GM23338 (cell line): ENCODE measurements around the gene CAD.

Experiments used
- CREB1 ChIP-seq: fragments of 250-450 bp; sonication (Bioruptor Pico); IDR thresholded peaks from 2 replicates; pipeline ENCODE4 v1.5.0; 2020; ENCODE audit warnings: low read depth, mild to moderate bottlenecking, moderate library complexity
- EZH2 ChIP-seq: fragments of 200-600 bp; sonication (generic); IDR thresholded peaks from one replicate; pipeline ENCODE4 v1.8.0; 2017; ENCODE audit warnings: antibody characterized with exemption, mild to moderate bottlenecking, low read depth; ENCODE audit not compliant: unreplicated experiment
- EZH2phosphoT487 ChIP-seq: fragments of 200-600 bp; sonication (generic); IDR thresholded peaks from one replicate; pipeline ENCODE4 v1.8.1; 2018; ENCODE audit warnings: antibody characterized with exemption; ENCODE audit not compliant: unreplicated experiment
- JUNB ChIP-seq: IDR thresholded peaks from one replicate; pipeline ENCODE4 v1.6.1; 2016; ENCODE audit warnings: antibody characterized with exemption; ENCODE audit not compliant: unreplicated experiment
- POLR2AphosphoS5 ChIP-seq: IDR thresholded peaks from 2 replicates; pipeline ENCODE4 v1.6.1; 2016; ENCODE audit warnings: antibody characterized with exemption, low read depth
- STAT1 ChIP-seq: IDR thresholded peaks from one replicate; pipeline ENCODE4 v1.6.1; 2016; ENCODE audit warnings: antibody characterized with exemption; ENCODE audit not compliant: unreplicated experiment
- ZNF114 ChIP-seq: fragments of 250-450 bp; sonication (Bioruptor Pico); IDR thresholded peaks from 2 replicates; pipeline ENCODE4 v1.5.0; 2020; ENCODE audit warnings: mild to moderate bottlenecking, moderate library complexity
- ZNF331 ChIP-seq: fragments of 250-450 bp; sonication (Bioruptor Pico); IDR thresholded peaks from 2 replicates; pipeline ENCODE4 v1.5.0; 2020; ENCODE audit warnings: low read depth, mild to moderate bottlenecking, moderate library complexity
- TF ChIP-seq, protein P1 (sequence below), 2 experiments: fragments of 200-600 bp in 1 of 2; sonication (generic) in 1 of 2; conservative IDR thresholded peaks; 2 replicates each; pipeline versions ENCODE4 v1.5.1 to v1.6.1; 2016 to 2017; ENCODE audit warnings: antibody characterized with exemption in 2 of 2, low read depth in 2 of 2, mild to moderate bottlenecking in 2 of 2, moderate library complexity in 1 of 2
- TF ChIP-seq, protein P2 (sequence below): IDR thresholded peaks from one replicate; pipeline ENCODE4 v1.6.1; 2018; ENCODE audit warnings: antibody characterized with exemption; ENCODE audit not compliant: unreplicated experiment
- TF ChIP-seq, protein P3 (sequence below): IDR thresholded peaks from 2 replicates; pipeline ENCODE4 v1.6.1; 2016; ENCODE audit warnings: antibody characterized with exemption

DNA sequence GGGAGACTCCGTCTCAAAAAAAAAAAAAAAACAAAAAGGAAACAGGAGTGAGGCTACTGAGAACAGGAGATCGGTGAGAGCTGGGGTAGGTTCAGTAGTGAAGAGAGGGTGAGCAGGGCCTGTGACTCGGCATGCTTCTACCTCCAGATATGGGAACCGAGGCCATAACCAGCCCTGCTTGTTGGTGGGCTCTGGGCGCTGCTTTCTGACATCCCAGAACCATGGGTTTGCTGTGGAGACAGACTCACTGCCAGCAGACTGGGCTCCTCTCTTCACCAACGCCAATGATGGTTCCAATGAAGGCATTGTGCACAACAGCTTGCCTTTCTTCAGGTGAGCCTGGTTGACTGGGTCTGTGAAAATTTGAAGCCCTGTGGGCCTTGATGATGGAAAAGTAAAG is 6.2 kb downstream of the CAD start:
- TF ChIP-seq, protein P1, sequence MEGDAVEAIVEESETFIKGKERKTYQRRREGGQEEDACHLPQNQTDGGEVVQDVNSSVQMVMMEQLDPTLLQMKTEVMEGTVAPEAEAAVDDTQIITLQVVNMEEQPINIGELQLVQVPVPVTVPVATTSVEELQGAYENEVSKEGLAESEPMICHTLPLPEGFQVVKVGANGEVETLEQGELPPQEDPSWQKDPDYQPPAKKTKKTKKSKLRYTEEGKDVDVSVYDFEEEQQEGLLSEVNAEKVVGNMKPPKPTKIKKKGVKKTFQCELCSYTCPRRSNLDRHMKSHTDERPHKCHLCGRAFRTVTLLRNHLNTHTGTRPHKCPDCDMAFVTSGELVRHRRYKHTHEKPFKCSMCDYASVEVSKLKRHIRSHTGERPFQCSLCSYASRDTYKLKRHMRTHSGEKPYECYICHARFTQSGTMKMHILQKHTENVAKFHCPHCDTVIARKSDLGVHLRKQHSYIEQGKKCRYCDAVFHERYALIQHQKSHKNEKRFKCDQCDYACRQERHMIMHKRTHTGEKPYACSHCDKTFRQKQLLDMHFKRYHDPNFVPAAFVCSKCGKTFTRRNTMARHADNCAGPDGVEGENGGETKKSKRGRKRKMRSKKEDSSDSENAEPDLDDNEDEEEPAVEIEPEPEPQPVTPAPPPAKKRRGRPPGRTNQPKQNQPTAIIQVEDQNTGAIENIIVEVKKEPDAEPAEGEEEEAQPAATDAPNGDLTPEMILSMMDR (conservative IDR thresholded peaks at IDR 0.05; ENCODE audit: low read depth in 2 of 2), result no peak
- TF ChIP-seq POLR2AphosphoS5 (no peak), EZH2 (no peak), EZH2phosphoT487 (no peak), ZNF114 (CRISPR knock-in tag) (no peak), JUNB (no peak), STAT1 (no peak), CREB1 (no peak), ZNF331 (no peak)
- TF ChIP-seq, protein P2, sequence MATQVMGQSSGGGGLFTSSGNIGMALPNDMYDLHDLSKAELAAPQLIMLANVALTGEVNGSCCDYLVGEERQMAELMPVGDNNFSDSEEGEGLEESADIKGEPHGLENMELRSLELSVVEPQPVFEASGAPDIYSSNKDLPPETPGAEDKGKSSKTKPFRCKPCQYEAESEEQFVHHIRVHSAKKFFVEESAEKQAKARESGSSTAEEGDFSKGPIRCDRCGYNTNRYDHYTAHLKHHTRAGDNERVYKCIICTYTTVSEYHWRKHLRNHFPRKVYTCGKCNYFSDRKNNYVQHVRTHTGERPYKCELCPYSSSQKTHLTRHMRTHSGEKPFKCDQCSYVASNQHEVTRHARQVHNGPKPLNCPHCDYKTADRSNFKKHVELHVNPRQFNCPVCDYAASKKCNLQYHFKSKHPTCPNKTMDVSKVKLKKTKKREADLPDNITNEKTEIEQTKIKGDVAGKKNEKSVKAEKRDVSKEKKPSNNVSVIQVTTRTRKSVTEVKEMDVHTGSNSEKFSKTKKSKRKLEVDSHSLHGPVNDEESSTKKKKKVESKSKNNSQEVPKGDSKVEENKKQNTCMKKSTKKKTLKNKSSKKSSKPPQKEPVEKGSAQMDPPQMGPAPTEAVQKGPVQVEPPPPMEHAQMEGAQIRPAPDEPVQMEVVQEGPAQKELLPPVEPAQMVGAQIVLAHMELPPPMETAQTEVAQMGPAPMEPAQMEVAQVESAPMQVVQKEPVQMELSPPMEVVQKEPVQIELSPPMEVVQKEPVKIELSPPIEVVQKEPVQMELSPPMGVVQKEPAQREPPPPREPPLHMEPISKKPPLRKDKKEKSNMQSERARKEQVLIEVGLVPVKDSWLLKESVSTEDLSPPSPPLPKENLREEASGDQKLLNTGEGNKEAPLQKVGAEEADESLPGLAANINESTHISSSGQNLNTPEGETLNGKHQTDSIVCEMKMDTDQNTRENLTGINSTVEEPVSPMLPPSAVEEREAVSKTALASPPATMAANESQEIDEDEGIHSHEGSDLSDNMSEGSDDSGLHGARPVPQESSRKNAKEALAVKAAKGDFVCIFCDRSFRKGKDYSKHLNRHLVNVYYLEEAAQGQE, result no peak
- TF ChIP-seq, protein P3, sequence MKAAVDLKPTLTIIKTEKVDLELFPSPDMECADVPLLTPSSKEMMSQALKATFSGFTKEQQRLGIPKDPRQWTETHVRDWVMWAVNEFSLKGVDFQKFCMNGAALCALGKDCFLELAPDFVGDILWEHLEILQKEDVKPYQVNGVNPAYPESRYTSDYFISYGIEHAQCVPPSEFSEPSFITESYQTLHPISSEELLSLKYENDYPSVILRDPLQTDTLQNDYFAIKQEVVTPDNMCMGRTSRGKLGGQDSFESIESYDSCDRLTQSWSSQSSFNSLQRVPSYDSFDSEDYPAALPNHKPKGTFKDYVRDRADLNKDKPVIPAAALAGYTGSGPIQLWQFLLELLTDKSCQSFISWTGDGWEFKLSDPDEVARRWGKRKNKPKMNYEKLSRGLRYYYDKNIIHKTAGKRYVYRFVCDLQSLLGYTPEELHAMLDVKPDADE, result no peak
